DOHH2 (cell line): ENCODE data around the gene MBOAT7.

ENCODE experiments used
- H3F3A ChIP-seq: fragments of 200-600 bp; sonication (generic), shearing (Covaris generic); 2 replicates; pipeline ENCODE4 v1.6.0; 2016; ENCODE audit warnings: antibody characterized with exemption, mild to moderate bottlenecking; ENCODE audit not compliant: control insufficient read depth, insufficient read depth
- H3K27ac ChIP-seq: fragments of 200-600 bp; sonication (generic); 2 replicates; pipeline ENCODE4 v1.5.1; 2014; ENCODE audit warnings: low read depth, mild to moderate bottlenecking, low read length, moderate library complexity
- H3K27me3 ChIP-seq: fragments of 200-600 bp; sonication (generic); 2 replicates; pipeline ENCODE4 v1.6.1; 2014; ENCODE audit warnings: mild to moderate bottlenecking, low read length, mixed read lengths; ENCODE audit not compliant: control insufficient read depth
- H3K36me3 ChIP-seq: fragments of 200-600 bp; sonication (generic); 2 replicates; pipeline ENCODE4 v1.6.1; 2014; ENCODE audit warnings: mild to moderate bottlenecking, low read length, moderate library complexity, mixed read lengths; ENCODE audit not compliant: control insufficient read depth
- H3K4me1 ChIP-seq: fragments of 200-600 bp; sonication (generic); 2 replicates; pipeline ENCODE4 v1.6.1; 2014; ENCODE audit warnings: mild to moderate bottlenecking, low read length, mixed read lengths; ENCODE audit not compliant: control insufficient read depth
- H3K4me2 ChIP-seq: fragments of 200-600 bp; sonication (generic); 2 replicates; pipeline ENCODE4 v1.6.0; 2014; ENCODE audit warnings: mild to moderate bottlenecking, low read length, moderate library complexity
- H3K4me3 ChIP-seq: fragments of 200-600 bp; sonication (generic); 2 replicates; pipeline ENCODE4 v1.5.1; 2014; ENCODE audit warnings: mild to moderate bottlenecking, low read length, mixed read lengths
- H3K79me2 ChIP-seq: fragments of 200-600 bp; sonication (generic); 2 replicates; pipeline ENCODE4 v1.6.1; 2014; ENCODE audit warnings: mild to moderate bottlenecking, low read length, mixed read lengths; ENCODE audit not compliant: control insufficient read depth
- H3K9me2 ChIP-seq: fragments of 200-600 bp; sonication (generic); replicated peaks from 2 replicates; pipeline ENCODE4 v1.6.1; 2014; ENCODE audit warnings: mild to moderate bottlenecking, low read length, mixed read lengths; ENCODE audit not compliant: control insufficient read depth
- H3K9me3 ChIP-seq: fragments of 200-600 bp; sonication (generic); 2 replicates; pipeline ENCODE4 v1.6.1; 2014; ENCODE audit warnings: antibody characterized with exemption, low read length, mixed read lengths; ENCODE audit not compliant: control insufficient read depth, insufficient read depth
- H4K20me1 ChIP-seq: fragments of 200-600 bp; sonication (generic); 2 replicates; pipeline ENCODE4 v1.6.0; 2014; ENCODE audit warnings: low read depth, mild to moderate bottlenecking, antibody characterized with exemption, low read length, moderate library complexity; ENCODE audit not compliant: control insufficient read depth, insufficient read depth
- CTCF ChIP-seq: fragments of 200-600 bp; sonication (generic); IDR thresholded peaks from one replicate; pipeline ENCODE4 v1.5.1; 2014; ENCODE audit warnings: antibody characterized with exemption, mild to moderate bottlenecking, low read depth, low read length; ENCODE audit not compliant: poor library complexity, severe bottlenecking
- EZH2phosphoT487 ChIP-seq: fragments of 200-600 bp; sonication (generic); IDR thresholded peaks from 2 replicates; pipeline ENCODE4 v1.6.1; 2017; ENCODE audit warnings: borderline replicate concordance, mild to moderate bottlenecking, antibody characterized with exemption, low read length, moderate library complexity, mixed read lengths

Gene MBOAT7

GRCh38 chr19:54124393-54124792 is 65.0 kb downstream of the MBOAT7 start:
- Histone ChIP-seq H3K4me3 (no peak overlapping the region), H3K36me3 (peaks cover 75% of the 10 kb centered on the region), H3F3A (no peaks in the 10 kb centered on the region), H4K20me1 (no peaks in the 10 kb centered on the region), H3K4me1 (no peaks in the 10 kb centered on the region), H3K9me2 (no peaks in the 10 kb centered on the region), H3K79me2 (no peaks in the 10 kb centered on the region), H3K27ac (no peak overlapping the region), H3K9me3 (no peaks in the 10 kb centered on the region), H3K27me3 (no peaks in the 10 kb centered on the region), H3K4me2 (no peak overlapping the region)
- TF ChIP-seq EZH2phosphoT487 (no peak), CTCF (no peak)

GRCh38 chr19:54123682-54124081 is 65.7 kb downstream of the MBOAT7 start:
- no peak overlapping the region for H3K27ac ChIP-seq
- H4K20me1 ChIP-seq: no peaks in the 10 kb centered on the region
- no peaks in the 10 kb centered on the region for H3K4me1 ChIP-seq
- TF ChIP-seq EZH2phosphoT487 (no peak), CTCF (no peak)
- H3K9me2 ChIP-seq: no peaks in the 10 kb centered on the region
- no peaks in the 10 kb centered on the region for H3K27me3 ChIP-seq
- H3K79me2 ChIP-seq: no peaks in the 10 kb centered on the region
- H3K36me3 ChIP-seq: peaks cover 70% of the 10 kb centered on the region
- no peaks in the 10 kb centered on the region for H3F3A ChIP-seq
- H3K4me3 ChIP-seq: no peak overlapping the region
- no peak overlapping the region for H3K4me2 ChIP-seq
- H3K9me3 ChIP-seq: no peaks in the 10 kb centered on the region
